HepG2 (cell line): ENCODE results near the gene IRS1. TPM values are rescaled to one million over a fixed set of nuclear protein-coding genes. Genes with fewer than 3 reads are reported as not detected.

Source experiments
- polyA plus RNA-seq, 8 experiments: library from polyadenylated mRNA; depleted of rRNA in 3 of 8; stranded (reverse) in 7 of 8; unstranded in 1 of 8; fragments of >200 nt; fragmentation: Illumina TruSeq in 4 of 8; extraction: Trizol in 4 of 8; gene quantifications; 2 replicates each; pipeline versions ENCODE4 v1.2.1 to v1.2.3, GENCODE V29; 2011 to 2016; ENCODE audit warnings: low read depth in 4 of 8, missing spikeins in 1 of 8, mixed read lengths in 1 of 8; ENCODE audit not compliant: insufficient read depth in 1 of 8
- total RNA-seq, 5 experiments: library from RNA; depleted of rRNA; stranded (reverse); fragments of >200 nt; fragmentation: Illumina TruSeq; extraction: Trizol; gene quantifications; 2 replicates each; pipeline ENCODE4 v1.2.3, GENCODE V29; 2016; ENCODE audit warnings: low read depth in 1 of 5

The IRS1 gene
- total and polyA plus RNA-seq, 2 of the 13 experiments (the other 11 are each of a cell fraction or from before 2014, with no cell fraction given): 8.7 to 9.0 TPM

Other genes with a start within 250 kb of the IRS1 start
- 8.2 and 8.8 TPM in 2 replicates for gene RHBDD1, start 36.2 kb upstream of the IRS1 start, total RNA-seq (2016; rRNA removed; fragmentation: Illumina TruSeq; extraction: Trizol)
- 8.7 and 9.5 TPM in 2 replicates for gene RHBDD1, start 36.2 kb upstream of the IRS1 start, polyA plus RNA-seq (2011; rRNA removed)